Activated CD8-positive, alpha-beta memory T cell treated with anti-CD3 and anti-CD28 coated beads for 48 hours (primary cell): ENCODE results near the gene HOXB4.

Source experiments
- DNase-seq, 3 experiments: peaks; one replicate each; pipeline ENCODE4 v3.0.0-alpha.2; 2020; ENCODE audit warnings: low read depth in 2 of 3, low spot score in 2 of 3

Gene HOXB4

DNA sequence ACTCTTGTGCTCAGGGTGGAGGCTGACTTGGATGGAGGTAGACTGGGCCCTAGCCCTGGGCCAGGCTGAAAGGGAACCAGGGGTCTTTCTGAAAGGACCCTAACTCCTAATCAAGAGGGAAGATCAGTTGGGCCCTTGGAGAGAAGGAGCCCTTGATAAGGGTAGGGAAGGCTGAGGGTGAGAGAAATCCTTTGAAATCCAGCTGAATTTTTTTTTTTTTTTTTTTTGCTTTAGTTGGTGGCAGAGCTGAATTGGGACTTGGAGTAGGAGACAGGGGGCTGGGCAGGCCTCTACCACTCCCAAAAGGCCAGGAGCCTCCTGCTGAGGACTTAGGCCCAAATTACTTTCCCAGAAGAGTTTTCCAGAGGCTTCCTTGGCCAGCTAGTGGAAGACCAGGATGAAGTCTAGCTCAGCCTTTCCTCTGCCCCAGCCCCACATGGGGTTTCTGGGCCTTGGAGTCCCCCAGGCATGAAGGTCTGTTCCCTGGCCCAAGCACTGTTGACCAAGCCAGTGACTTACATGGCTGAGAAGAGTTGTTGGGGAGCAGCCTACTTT lies 12.5 kb upstream of the HOXB4 start:
- no peak for DNase-seq

DNA sequence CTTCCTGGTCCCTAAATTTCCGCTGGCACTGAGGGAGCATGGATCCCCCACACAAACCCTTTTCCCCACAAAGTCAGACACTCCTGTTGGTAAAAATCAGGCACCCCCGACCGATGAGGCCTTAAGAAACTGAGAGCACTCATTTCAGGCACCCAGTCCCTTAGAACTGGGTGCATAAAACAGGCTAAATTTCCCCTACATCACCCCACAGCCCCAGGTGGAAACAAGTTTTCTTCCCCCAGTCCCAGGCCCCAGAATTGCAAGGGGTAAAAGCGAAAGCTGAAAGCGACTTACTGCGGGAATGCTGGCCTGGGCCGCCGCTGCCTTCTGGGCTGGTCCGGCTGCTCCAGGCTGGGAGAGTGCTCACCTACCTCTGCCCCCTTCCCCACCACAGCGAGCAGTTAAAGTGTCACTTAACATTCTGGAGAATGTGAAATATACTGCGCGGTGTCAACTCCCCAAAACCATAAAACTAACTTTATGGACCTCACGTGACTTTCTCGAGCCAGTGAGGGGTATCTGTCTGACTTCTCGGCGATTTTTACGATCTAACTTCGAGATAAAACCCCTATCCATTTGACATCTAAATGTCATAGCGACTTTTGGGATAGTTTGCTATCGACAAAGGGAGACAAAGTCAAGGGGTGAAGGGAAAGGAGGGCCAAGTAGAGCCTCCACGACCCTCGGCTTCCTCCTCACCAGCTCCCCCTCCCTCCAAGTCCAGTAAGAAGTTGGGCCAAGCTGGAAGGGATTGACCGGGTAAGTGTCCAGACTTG lies 11.9 kb upstream of the HOXB4 start, which contains the start of gene HOXB3:
TSS of gene HOXB3 (minus strand) at position 411 of the 776 bp plus-strand sequence. CDS start 37,767 bp downstream, outside the sequence.
- no peak for DNase-seq

DNA sequence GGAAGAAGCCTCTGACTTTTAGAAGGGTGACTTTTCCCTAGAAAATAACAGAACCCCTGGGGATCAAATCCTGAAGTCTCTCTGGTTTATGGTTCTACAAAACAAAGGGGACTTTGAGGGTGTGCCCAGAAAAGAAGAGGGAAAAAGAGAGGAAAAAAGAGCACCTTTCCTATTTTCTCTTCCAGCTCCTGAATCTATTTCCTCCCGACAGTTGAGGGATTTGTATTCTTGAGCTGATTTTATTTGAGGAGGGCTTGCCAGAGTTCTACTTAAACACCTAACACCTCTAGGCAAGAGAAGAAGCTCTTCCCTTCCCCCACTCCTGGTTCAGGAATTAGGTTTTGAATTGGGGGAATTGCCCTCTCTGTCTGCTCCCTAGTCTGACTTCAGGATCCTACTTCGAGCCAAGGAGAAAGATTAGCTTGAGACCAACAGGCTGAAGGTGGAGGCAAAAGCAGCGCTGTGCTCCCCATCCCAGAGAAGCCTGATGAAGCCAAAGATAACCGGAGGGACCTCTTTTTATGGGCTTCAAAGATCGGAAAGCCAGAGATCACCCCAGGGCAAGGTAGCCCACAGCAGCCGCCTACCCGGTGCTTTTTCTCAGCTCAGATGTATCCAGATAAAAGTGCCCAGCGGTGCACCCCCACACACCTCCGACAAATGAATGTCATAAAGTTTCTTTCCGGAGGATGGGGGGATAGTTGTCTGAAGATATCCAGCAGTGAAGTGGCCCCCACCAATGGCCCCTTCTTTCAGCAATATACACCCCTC lies 11.1 kb upstream of the HOXB4 start:
- no peak for DNase-seq

DNA sequence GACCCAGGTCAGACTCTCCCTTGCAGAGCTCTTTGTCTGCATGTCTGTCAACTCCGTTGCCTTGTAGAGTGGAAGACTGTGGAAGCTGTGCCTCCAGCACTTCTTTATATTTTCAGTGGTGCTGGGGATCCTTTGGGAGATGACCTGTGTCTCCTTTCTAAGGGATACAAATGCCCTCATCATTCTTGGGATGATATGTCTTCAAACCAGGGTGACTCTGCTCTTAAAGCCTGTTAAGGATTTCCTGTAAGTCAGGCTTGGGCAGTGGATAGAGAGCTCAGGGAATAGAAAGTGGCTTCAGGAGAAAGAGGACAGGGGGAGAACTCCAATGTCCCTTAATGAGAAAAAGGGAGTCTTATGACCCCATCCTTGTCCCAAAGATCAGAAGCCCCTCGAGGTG lies 10.4 kb upstream of the HOXB4 start:
- DNase-seq = no peak

GRCh38 chr17:48588074-48588415 lies 9.9 kb upstream of the HOXB4 start:
- DNase-seq = no peak

- DNase-seq = no peak
These were observed 9.3 kb upstream of the HOXB4 start for GRCh38 chr17:48587276-48588073.

DNA sequence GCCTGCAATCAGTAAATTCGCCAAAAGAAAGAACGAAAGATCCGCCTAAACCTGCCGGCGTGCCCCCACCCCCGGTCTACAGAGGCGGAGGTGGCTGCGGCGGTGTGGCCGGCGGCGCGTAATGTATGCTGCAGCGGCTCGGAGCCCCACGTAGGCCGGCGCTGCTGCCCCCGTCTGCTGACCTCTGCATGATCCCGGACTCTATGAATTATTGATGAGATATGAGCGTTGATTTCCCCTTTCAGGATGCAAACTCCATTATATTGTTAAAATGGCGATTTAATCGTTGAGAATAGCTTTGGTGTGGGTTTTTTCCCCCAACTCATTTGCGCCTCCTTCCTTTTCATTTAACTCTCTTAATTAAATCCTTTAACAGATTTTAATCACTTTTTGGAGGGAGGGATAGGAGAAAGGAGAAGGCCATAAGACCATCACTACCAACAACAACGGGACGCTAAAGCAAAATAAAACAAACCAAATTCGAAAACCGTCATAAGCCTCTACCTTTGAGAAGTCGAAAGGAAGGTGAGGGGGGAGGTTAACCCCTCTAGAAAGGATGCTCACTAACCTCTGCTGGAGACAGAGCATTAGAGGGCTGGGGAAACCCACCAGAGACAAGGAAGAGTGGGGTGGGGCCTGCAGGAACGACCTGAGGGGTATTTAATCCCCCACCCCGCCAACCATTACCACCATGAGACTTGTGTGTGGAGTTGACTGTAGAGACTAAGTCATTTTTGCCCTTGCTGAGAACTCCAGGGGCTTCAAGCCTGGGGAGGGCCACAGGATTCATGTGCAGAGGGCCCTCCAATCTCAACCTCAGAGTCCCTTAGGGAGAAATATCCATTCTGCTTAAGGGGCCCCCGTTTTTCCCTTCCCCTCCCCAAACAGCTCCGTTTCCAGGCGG lies 8.5 kb upstream of the HOXB4 start:
- no peak for DNase-seq

- DNase-seq = no peak
These were observed 6.1 kb upstream of the HOXB4 start for GRCh38 chr17:48584223-48584741.

DNA sequence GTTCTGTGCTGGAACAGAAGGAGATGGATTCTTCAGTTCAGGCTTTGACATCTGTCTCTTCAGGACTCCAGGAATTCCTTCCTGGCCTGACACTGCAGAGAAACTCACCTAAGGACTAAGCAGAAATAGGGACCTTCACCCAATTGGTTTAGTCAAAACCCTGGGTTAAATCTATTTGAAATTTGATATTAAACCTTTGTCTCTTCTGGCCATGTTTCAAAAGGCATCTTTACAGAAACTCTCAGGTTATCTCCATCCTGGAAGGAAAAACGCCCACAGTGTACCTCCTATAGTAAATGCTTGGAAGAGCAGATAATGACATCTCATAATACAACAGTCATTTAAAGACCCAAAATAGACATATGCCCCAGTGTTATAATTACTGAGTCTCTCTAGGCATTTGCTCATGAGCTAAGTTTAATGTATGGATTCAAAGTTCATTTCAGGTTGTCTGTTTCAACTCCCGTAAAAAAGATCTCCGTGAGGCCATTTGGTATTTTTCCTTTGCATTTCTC lies 5.6 kb upstream of the HOXB4 start:
- DNase-seq = no peak

DNA sequence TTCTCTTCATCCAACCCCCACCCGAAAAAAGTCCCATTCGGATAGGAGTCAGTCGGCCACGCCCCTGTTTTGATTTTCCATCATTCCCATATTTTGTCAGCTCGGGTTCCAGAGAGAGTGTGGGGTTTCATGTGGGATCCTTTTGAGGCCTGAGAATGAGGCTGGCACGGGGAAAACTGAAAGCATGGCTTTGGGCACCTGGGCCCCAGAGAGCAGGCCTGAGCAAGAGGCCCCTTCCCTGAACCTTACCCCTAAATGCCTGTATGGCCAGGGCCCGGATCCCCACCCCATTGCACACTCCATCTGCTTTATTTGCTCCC lies 4.6 kb upstream of the HOXB4 start:
- no peak for DNase-seq

- DNase-seq = no peak
These were observed 1.8 kb upstream of the HOXB4 start for GRCh38 chr17:48579760-48580554.

DNA sequence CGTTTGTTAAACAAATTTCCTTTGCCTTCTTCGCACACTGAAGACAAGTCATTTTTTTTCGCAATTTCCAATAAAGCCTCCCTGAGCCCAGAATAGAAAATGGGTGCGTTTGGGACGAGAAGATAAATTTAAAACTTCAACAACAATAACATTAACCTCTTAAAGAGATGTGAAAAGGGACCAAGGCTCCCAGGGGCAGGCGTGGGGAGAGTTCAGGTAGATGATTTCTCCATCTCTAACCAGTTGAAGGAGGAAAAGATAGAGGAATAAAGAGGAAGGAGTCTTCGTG lies 1.3 kb upstream of the HOXB4 start:
- DNase-seq = no peak

- DNase-seq = no peak
These were observed 693 bp upstream of the HOXB4 start for GRCh38 chr17:48578616-48579470.

DNA sequence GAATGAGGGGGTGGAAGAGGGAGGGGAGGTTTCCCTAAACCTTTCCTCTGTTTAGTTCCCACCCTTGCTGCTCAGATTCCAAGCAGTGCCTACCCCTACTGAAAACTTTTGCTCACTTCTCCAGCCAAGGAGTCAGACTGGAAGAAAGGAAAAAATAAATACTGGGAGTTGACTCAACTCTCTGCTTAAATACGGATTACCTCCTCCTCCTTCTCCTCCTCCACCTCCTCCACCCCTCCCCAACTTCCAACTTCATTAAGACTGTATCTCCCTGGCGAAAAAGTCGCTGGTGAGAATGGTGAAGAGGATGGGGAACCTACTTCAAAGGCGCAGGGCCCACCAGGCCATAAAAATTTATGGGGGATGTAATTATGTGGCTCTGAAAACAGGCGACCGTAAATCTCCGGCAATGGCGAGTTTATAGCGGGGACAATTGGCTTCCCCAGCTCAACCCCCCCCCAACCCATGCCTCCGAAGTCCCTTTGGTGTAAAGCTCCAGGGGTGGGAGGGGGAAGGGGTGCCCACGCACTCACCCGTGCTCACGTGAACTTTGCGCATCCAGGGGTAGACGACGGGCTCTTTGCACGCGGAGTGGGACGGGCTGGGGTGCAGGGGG lies 712 bp downstream of the HOXB4 start:
- DNase-seq = no peak

DNA sequence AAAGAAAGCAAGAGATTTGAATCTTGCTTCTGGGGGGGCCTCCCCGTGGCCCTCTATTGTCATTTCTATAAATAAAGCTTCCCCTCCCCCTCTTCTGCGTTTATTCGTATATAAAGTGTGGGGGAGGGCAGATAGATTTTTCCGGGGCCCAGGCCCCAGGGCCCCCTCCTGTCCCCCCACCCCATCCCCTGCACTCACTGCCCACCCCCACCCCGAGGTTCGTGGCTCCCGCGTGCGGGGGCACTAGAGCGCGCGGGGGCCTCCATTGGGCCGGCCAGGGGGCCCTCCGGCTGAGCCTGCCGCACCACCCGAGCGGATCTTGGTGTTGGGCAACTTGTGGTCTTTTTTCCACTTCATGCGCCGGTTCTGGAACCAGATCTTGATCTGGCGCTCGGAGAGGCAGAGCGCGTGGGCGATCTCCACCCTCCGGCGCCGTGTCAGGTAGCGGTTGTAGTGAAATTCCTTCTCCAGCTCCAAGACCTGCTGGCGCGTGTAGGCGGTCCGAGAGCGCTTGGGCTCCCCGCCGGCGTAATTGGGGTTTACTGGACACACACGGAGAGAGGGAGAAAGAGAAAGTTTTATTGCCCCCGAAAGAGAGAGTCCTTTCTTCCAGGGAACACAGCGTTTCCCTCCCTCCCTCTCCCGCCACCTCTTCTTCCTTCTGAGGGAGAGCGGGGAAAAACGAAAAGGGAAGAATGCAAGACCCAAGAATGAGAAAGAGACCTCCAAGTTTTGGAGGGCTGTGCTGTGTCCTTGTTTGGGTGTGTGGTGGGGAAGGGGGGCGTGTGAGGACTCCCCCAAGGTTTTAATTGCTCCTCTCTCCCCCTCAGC lies 1.5 kb downstream of the HOXB4 start:
- DNase-seq = no peak

GRCh38 chr17:48575673-48576478 lies 2.3 kb downstream of the HOXB4 start:
- DNase-seq = no peak
